ENCODE data around the gene LEF1.

DNA sequence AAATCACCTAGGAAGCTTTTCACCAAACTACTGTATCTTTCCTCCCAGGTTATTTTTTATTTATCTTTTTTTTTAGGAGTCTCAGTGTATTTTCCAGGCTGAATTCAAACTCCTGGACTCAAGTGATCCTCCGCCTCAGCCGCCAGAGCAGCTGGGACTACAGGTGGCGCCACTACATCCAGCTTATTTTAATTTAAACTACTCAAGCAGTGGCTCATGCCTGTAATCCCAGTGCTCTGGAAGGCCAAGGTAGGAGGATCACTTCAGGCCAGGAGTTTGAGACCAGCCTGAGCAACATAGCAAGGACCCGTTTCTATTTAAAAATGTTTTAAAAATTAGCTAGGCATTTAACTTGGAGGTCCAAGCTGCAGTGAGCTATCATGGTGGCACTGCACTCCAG is 37.8 kb downstream of the LEF1 start:
- TF ChIP-seq, protein P1, sequence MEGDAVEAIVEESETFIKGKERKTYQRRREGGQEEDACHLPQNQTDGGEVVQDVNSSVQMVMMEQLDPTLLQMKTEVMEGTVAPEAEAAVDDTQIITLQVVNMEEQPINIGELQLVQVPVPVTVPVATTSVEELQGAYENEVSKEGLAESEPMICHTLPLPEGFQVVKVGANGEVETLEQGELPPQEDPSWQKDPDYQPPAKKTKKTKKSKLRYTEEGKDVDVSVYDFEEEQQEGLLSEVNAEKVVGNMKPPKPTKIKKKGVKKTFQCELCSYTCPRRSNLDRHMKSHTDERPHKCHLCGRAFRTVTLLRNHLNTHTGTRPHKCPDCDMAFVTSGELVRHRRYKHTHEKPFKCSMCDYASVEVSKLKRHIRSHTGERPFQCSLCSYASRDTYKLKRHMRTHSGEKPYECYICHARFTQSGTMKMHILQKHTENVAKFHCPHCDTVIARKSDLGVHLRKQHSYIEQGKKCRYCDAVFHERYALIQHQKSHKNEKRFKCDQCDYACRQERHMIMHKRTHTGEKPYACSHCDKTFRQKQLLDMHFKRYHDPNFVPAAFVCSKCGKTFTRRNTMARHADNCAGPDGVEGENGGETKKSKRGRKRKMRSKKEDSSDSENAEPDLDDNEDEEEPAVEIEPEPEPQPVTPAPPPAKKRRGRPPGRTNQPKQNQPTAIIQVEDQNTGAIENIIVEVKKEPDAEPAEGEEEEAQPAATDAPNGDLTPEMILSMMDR (IDR thresholded peaks at IDR 0.05; ENCODE audit: low read depth, low read length): peak; percentile 32; the same call in 1 of the 2 replicates
- TF ChIP-seq EZH2phosphoT487 (IDR thresholded peaks at IDR 0.05; ENCODE audit: low read depth): no peak
